ENCODE measurements around the gene SNX10.

Gene SNX10

DNA sequence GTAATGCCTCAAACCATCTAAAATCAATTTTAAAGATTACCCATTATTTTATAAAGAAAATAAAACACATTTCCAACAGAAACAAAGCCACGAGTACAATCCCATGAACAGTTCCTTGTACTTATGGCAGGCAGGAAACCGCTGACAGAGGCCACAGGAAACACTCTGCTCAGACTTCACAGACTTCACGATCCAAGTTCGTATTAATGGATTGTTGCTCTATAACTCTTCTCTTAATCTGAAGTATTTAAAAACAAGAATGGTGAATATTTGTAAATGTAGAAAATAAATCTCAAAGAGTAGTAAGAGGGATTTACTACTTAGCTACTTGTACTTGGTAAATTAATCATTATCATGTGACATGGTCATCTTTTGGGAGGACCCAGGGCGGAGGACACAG, 78.3 kb downstream of the SNX10 start:
- no peak for DNase-seq

- no peak for DNase-seq
Measured at GRCh38 chr7:26372249-26372648, 80.6 kb downstream of the SNX10 start.

- no peak for DNase-seq
Measured at GRCh38 chr7:26372704-26373103, 81.0 kb downstream of the SNX10 start.

GRCh38 chr7:26374647-26375373, 83.1 kb downstream of the SNX10 start:
- DNase-seq, result no peak

DNA sequence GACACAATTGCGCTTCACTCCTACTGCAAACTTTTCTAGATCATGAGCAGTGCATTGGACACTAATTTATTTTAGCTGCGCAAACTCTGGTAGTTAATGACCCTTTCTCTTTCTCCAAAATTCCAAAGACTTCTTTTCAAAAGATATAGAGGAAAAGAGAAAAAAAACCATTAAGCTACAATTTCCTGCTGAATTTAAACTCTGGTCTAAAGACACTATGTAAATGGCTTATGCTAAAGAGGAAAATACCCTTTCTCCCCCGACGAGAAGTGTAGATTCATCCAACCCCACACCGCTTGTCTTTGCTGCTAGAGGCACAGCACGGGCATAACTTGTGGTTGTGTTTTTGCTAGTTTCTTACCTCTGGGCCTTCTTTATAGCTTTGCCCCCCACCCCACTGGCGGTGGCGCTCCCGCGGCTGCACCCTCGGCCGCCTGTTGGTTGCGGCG, 84.1 kb downstream of the SNX10 start:
- DNase-seq, result no peak

DNA sequence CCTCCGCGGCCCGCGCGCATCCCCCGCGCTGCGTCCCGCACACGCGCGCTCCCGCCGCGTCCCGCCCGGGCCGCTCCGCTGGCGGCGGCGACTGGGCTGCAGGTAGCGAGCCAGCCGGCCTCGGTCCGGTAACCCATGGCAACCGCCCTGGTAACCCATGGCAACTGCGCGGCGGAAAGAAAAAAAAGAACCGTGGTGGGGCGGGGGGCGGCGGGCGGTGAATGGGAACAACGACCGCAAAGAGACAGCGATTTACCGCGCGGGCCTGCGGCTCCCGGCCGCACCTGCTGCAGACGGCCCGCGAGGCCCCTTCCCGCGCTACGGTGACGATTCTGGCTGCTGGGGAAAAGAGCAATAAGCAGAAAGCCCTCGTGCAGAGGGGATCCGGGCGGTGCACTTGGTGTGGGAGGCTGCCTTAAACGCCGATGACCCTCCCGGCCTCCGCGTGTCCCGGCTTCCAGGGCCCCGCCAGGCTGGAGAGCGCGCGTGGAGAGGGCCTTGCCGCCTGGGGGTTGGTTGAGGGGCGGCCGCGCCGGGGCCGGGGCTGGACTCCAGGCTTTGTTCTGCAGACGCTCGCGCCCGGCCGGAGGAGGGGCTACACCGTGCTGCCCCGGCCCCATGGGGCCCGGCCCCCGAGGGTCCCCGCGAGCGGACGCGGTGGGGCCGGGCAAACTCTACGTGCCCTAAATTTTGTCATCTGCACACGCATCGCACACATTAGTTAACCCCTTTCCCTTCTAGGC, 84.7 kb downstream of the SNX10 start:
- DNase-seq, result no peak

GRCh38 chr7:26378016-26378415, 86.4 kb downstream of the SNX10 start:
- no peak for DNase-seq

GRCh38 chr7:26379711-26380110, 88.0 kb downstream of the SNX10 start:
- DNase-seq, result no peak

GRCh38 chr7:26381476-26382353, 90.1 kb downstream of the SNX10 start:
- DNase-seq, result no peak

DNA sequence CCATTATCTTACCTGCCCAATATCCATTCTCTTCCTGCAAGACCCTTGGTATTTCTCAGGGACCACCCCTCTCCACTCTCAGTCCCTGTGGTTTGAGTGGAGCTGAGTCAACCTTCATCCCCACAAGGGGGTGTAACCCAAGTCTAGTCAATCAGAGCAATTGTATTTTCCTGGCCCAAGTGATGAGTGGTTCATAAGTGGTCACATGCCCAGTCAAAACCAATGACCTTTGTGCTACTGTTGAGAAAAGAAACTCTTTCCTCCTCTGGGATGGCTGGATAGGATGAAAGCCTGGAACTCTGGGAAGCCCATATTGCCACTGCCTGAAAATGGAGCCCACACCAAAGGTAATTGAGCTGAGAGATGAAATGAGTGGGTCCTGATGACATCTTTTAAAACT, 93.6 kb downstream of the SNX10 start:
- no peak for DNase-seq

- DNase-seq, result no peak
Measured at GRCh38 chr7:26387731-26388130, 96.1 kb downstream of the SNX10 start.

DNA sequence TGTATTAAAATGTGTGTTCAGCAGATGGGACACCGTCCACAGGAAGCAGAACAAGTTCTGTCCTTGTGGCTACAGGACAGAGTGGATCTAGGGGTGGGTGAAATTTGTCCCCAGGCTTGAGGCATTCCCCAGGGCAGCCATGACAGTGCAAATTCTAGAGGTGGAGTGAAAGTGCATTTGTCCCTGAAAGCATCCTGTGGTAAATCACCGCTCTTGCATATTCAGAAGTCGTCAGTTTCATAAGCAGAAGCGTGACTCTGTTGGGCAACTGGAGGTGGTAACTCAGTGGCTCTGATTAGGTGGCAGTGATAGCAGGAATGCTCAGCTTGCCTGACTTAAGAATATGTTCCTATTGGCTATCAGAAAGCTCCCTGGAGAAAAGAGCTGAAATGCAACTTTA, 96.6 kb downstream of the SNX10 start:
- no peak for DNase-seq

GRCh38 chr7:26390016-26390415, 98.4 kb downstream of the SNX10 start:
- no peak for DNase-seq

- DNase-seq, result no peak
Measured at GRCh38 chr7:26393818-26394217, 102.2 kb downstream of the SNX10 start.

DNA sequence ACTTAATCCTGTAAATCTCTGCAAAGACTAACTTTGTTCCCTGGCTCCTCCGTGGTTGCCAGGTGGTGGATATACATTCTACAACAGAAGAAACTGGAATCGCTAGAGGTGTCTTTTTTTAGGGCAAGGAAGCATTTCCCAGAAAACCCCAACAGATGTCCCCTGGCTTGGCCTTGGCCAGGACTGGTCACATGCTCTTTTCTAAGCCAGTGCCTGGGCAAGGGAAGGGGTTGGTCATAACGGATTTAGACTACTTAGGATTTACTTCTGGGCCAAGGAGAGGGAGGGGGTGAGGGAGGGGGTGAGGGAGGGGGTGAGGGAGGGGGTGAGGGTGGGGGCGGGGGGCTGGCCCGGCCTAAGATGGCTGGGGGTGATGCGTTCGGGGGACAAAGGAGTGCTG, 105.7 kb downstream of the SNX10 start:
- no peak for DNase-seq

DNA sequence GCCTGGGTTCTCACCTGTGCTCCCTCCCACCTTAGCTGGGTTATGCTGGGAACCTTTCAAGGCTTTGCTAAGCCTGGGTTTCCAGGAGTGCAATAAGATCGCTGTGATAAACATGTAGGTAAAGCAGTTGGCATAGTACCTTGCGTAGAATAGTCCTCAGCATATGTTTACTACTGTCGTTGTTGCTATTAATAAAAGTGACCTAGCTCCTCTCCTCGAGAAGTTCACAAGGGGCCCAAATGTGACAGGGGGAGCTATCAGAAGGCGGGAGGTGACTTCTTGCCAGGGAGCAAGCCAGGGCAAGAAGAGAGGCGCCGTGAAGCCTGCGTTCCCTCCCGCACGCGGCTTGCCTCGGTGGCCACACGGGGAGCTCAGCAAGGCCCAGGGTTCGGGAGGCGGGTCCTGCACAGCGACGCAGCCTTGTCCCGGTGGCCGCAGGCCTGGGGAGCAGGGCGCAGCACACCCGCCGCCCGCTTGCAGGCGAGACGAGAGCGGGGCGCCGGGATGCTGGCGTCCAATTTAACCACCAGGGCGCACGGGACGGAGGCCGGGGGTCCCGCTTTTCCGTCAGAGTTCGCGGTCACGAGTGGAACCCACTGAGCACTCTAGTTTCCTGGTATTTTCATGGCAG, 106.2 kb downstream of the SNX10 start:
- DNase-seq, result no peak

- DNase-seq, result no peak
Measured at GRCh38 chr7:26398427-26398755, 106.7 kb downstream of the SNX10 start.

- DNase-seq, result no peak
Measured at GRCh38 chr7:26398756-26399509, 107.3 kb downstream of the SNX10 start.

GRCh38 chr7:26399736-26400135, 108.1 kb downstream of the SNX10 start:
- DNase-seq, result no peak

- no peak for DNase-seq
Measured at GRCh38 chr7:26403640-26404039, 112.0 kb downstream of the SNX10 start.

- DNase-seq, result no peak
Measured at GRCh38 chr7:26404189-26404996, 112.7 kb downstream of the SNX10 start.

Data from effector CD4-positive, alpha-beta T cell (primary cell).